NT2/D1 (cell line): ENCODE data around the gene CADPS2.

Experiments used
- SUZ12 ChIP-seq: IDR thresholded peaks from 2 replicates; pipeline ENCODE4 v1.6.1; 2011; ENCODE audit not compliant: insufficient read length, insufficient read depth; ENCODE audit errors: extremely low read depth
- YY1 ChIP-seq: IDR thresholded peaks from 2 replicates; pipeline ENCODE4 v1.6.1; 2011; ENCODE audit not compliant: insufficient read length, insufficient read depth
- ZNF274 ChIP-seq: IDR thresholded peaks from 2 replicates; pipeline ENCODE4 v1.6.1; 2011; ENCODE audit warnings: mild to moderate bottlenecking, low read depth, low read length

DNA sequence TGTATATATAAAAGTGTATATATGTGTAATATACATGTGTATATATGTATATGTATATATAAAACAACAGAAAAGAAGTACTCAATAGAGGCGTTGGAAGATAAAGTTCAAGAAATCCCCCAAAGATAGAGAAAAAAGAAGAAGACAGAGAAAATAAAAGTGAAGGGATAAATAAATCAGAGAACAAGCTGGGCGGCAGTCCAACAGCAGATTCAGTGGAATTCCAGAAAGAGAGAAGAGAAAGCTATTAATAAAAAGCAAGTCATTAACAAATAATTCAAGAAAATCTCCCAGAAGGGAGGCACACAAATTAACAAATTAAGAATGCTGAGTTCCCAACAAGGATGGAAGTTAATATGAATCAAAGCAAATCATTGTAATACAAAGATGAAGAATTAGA is 124.2 kb downstream of the CADPS2 start:
- TF ChIP-seq ZNF274 (no peak), YY1 (no peak), SUZ12 (no peak)
